ENCODE results near the gene CARS2. TPM values are rescaled to one million over a fixed set of nuclear protein-coding genes. Genes with fewer than 3 reads are reported as not detected.

Gene CARS2
- total and polyA plus RNA-seq, 2 of the 8 experiments (the other 6 are each of a cell fraction or from before 2014, with no cell fraction given): 47.7 to 55.9 TPM

- Histone ChIP-seq H3K56ac (replicated peaks; ENCODE audit: insufficient read length, low read depth, low read length) (no peak overlapping the region), H2BK15ac (ENCODE audit: low read length) (no peak overlapping the region), H4K5ac (ENCODE audit: insufficient read length, low read depth, low read length) (no peak overlapping the region), H3K23ac (ENCODE audit: insufficient read length) (no peak overlapping the region), H3K27me3 (replicated peaks in 1 of 4; ENCODE audit: control insufficient read depth in 3 of 4, extremely low read depth in 1 of 4, insufficient read depth in 3 of 4, low read length in 3 of 4) (no peaks in the 10 kb centered on the region), H3K4me1 (replicated peaks in 1 of 4; ENCODE audit: control insufficient read depth in 3 of 4, insufficient read depth in 4 of 4, low read length in 3 of 4) (no peaks in the 10 kb centered on the region; a peak in 1 of 7 replicates), H4K20me1 (replicated peaks in 1 of 2; ENCODE audit: control insufficient read depth in 1 of 2, insufficient read depth in 2 of 2, low read length in 2 of 2) (peaks cover 9 to 24% of the 10 kb centered on the region in 2 experiments), H3K9ac (replicated peaks in 1 of 4; ENCODE audit: extremely low read depth in 1 of 4, low read depth in 3 of 4, low read length in 3 of 4) (no peak overlapping the region), H3K23me2 (ENCODE audit: low read depth, low read length) (no peaks in the 10 kb centered on the region), H2AFZ (ENCODE audit: low read length) (no peak overlapping the region), H3K79me1 (ENCODE audit: low read depth, low read length) (peaks cover 6% of the 10 kb centered on the region), H3K79me2 (ENCODE audit: control insufficient read depth in 1 of 2, insufficient read depth in 2 of 2, low read length in 2 of 2) (peaks cover 0 to 62% of the 10 kb centered on the region in 2 experiments; a peak in 3 of 4 replicates), H2AK5ac (ENCODE audit: low read depth, low read length) (no peak overlapping the region), H3K9me3 (ENCODE audit: insufficient read depth in 2 of 2, low read depth in 1 of 2, low read length in 1 of 2) (no peaks in the 10 kb centered on the region), H4K91ac (replicated peaks; ENCODE audit: insufficient read length, low read length) (no peak overlapping the region), H2BK5ac (ENCODE audit: low read depth, low read length) (no peak overlapping the region; the same call in 1 of the 2 replicates), H2BK20ac (ENCODE audit: low read length) (no peak overlapping the region), H3K27ac (ENCODE audit: low read depth, low read length) (no peak overlapping the region), H3K4ac (replicated peaks; ENCODE audit: insufficient read length, low read depth, low read length) (no peak overlapping the region), H2BK120ac (replicated peaks; ENCODE audit: low read depth, low read length) (no peak overlapping the region), H4K8ac (ENCODE audit: extremely low read depth, insufficient read depth, low read length) (no peak overlapping the region), H3K4me2 (ENCODE audit: insufficient read depth in 1 of 2, low read depth in 2 of 2, low read length in 2 of 2) (no peak overlapping the region), H3K36me3 (ENCODE audit: control insufficient read depth in 2 of 4, insufficient read depth in 4 of 4, low read length in 3 of 4) (peaks cover 0 to 3% (median under 1%) of the 10 kb centered on the region in 4 experiments; a peak in 4 of 8 replicates), H3K4me3 (ENCODE audit: extremely low read depth in 1 of 4, insufficient read depth in 2 of 4, low read depth in 3 of 4, low read length in 4 of 4) (no peak overlapping the region), H3K18ac (ENCODE audit: extremely low read depth, low read length) (no peak overlapping the region), H2BK12ac (ENCODE audit: low read depth, low read length) (no peak overlapping the region), H3K14ac (ENCODE audit: insufficient read length) (no peak overlapping the region)
- CTCF ChIA-PET (ENCODE audit: partially characterized antibody): interaction anchor here (1.1 to 2.2 kb wide), 4 partner anchors 10 to 53 kb away, joined by 3 to 8 read pairs (median 4); no protein-coding TSS in a partner anchor
- 92% methylated on average over 13 of the region's 13 CpGs; no CpG with 5 or more reads in 1 of the 2 experiments for WGBS, 2 experiments (ENCODE audit: extremely low coverage in 1 of 2, insufficient coverage in 1 of 2, insufficient read length in 1 of 2, insufficient replicate concordance in 2 of 2, low coverage in 1 of 2, low lambda C conversion rate in 2 of 2, missing lambda C conversion rate in 1 of 2)
- DNase-seq (ENCODE audit: low read depth in 1 of 2, low spot score in 2 of 2) (no peak), FAIRE-seq (no peak)
- POLR2A ChIA-PET (ENCODE audit: partially characterized antibody): interaction anchor here (1.2 to 1.7 kb wide), 2 partner anchors 13 to 16 kb away, joined by 3 to 4 read pairs; partner anchors contain the start of gene NAXD
- no peak for TF ChIP-seq POU5F1 (IDR thresholded peaks at IDR 0.05; ENCODE audit: low read depth, low read length)
- no peak for TF ChIP-seq EZH2 (IDR thresholded peaks at IDR 0.05; ENCODE audit: low read depth, low read length, severe bottlenecking)
- no peak for TF ChIP-seq BCL11A (IDR thresholded peaks at IDR 0.05; ENCODE audit: low read depth in 2 of 2, low read length in 2 of 2)
Measured at GRCh38 chr13:110628477-110628793, 77.5 kb downstream of the CARS2 start.

All from H1 (cell line).